HG03469 (cell line): ENCODE data around the gene C4orf54.

Source experiments
- ATAC-seq: cut with Tn5 transposase; IDR thresholded peaks from one replicate; pipeline ENCODE4 v1.9.1; 2021; ENCODE audit warnings: mild to moderate bottlenecking, moderate library complexity, moderate number of reproducible peaks; ENCODE audit not compliant: unreplicated experiment

The C4orf54 gene

DNA sequence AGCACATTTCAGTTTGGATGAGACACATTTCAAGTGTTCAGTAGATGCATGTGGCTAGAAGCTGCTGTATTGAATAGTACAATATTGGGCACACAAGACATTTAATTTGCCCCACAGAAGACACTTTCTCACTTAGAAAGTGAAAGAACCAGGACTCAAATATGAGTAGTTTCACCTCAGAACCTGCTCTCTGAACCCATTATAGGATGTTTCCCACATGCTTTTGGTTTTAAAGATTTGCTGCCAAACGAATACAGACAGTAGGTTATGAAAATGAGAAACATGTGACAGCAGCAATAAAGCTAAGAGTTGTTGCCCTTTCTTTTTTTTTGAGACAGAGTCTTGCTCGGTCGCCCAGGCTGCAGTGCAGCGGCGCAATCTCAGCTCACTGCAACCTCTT, 32.3 kb downstream of the C4orf54 start:
- no peak for ATAC-seq

DNA sequence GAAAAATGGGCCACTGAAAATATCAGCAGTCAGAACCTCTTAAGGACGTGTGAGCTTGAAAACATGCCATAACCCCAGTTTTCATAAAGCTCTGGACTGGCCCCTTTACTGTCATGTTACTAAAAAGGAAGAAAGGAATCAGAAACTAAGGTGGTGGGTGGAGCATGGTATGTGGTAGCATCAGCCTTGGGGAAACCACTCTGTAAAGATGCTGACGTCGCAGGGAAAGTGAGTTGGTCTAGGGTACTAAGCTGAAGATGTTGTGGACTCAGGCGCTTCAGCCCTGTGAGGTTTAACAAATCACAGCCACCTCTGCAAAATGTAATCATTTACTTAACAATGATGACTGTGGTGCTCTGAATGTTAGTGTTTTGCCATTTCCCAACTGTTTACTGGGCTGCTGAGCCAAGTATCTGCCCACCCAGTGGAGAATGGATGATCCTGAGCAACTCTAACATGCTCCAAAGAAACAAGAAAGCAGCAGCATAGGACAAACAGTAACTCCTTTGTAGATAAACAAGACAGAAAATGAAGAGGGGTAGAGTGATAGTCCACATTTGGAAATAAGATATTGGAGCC, 33.4 kb downstream of the C4orf54 start:
- ATAC-seq = no peak

DNA sequence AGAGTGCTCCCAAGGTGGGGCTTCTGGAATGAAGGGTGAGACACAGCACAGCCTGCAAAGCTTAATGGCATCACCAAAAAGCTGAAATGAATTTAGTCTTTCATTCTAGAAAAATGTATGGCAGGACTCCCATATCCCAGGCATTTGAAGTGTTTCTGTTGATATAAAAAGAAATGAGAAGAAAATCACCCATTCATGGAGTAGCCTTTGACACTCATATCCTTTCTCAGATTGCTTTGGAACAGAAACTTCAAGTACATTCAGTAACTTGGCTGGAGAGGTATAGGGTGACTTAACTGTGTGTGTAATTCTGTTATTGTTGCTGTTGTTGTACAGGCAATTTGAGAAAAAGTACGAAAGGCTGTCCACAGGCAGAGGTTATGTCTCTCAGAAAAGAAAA, 35.3 kb downstream of the C4orf54 start:
- no peak for ATAC-seq

DNA sequence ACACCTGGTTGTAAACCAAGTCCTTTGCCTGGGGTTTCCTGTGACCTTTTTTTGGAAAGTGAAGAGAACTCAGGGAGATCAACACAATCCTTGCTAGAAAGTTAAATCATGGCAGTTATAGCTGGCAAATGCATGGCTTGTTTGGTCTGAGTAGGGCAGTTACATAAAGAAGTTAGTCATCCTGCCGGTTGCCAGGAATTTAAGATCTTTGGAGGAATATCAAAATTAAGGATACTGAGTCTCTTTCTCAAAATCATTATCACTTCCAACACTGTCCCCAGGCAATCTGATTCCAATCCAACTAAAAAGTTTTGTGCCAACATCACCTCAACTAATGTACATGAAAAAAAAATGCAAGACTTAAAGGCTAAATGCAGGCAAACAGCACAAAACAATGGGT, 40.3 kb downstream of the C4orf54 start:
- ATAC-seq = no peak

- ATAC-seq = no peak
These were observed 42.3 kb downstream of the C4orf54 start for GRCh38 chr4:99615170-99615820.

DNA sequence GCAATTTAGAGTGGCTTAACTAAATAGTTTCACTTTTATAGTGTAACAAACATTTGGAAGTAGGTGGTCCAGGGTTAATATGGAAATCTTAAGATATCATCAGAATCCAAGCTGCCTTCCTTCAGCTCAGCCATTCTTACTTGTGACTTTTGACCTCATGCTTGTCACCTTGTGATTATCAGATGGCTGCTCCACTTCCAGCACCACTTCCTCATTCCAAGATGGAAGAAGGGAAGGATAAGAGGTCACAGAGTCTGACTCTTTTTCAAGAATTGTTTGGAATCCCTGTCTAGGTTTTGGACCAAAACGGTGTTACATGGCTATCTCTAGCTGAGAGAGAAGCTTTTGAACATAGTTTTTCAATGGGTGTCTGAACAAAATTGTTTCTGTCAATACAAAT, 43.1 kb downstream of the C4orf54 start:
- ATAC-seq = no peak

GRCh38 chr4:99612704-99613103, 44.9 kb downstream of the C4orf54 start:
- no peak for ATAC-seq

DNA sequence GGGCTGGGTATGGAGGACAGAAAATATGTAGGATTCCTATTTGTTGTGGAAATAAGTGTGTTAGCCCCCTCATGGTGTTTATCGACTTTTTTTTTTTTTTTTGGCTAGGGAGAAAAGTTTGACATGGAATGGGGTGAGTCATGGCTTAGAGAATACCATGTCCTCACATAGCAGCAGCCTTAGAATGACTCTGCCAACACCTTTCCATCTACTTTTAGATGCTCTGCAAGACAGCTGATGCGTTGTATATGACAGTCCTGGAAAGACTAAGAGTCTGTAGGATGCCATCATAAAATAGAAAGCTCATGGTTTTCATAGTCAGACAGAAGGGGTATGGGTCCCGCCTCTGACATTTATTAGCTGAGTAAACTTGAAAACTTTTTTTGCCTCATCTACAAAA, 45.3 kb downstream of the C4orf54 start:
- ATAC-seq = no peak

GRCh38 chr4:99610605-99611175, 46.9 kb downstream of the C4orf54 start:
- no peak for ATAC-seq

DNA sequence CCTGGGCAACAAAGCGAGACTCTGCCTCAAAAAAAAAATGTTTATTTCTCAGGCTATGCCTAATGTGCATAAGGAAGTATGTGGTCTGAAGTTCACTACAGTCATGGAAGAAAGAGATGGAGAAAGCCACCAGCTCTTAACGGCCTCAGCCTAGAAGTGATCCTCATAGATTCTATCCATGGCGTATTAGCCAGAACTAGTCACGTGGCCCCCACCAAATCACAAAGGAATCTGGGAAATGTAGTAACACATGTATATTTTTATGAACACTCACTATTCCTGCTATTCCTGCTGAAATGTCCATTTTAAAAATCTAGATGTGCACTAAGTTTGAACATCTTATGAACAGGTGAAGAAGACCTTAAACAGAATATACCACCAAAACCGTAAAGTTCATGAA, 49.2 kb downstream of the C4orf54 start:
- ATAC-seq = no peak
